Rectal smooth muscle tissue (tissue), 1 donor: ENCODE measurements around the gene GLI1.
A peak's percentile ranks its signal among the peaks of the same experiment; 100 is the strongest.
"Not testable (repeated sequence)": the region's sequence is repeated elsewhere in the genome, so short reads cannot be mapped to it uniquely, and the experiment has no call there.

Experiments
- H3K27ac ChIP-seq: one replicate; pipeline ENCODE4 v1.7.0; 2013; ENCODE audit warnings: low read depth, low read length, inconsistent platforms
- H3K27me3 ChIP-seq: one replicate; pipeline ENCODE4 v1.7.0; 2013; ENCODE audit warnings: low read length; ENCODE audit not compliant: control insufficient read depth, insufficient read depth
- H3K36me3 ChIP-seq: one replicate; pipeline ENCODE4 v1.7.0; 2013; ENCODE audit warnings: low read length; ENCODE audit not compliant: control insufficient read depth, insufficient read depth
- H3K4me1 ChIP-seq: one replicate; pipeline ENCODE4 v1.7.0; 2013; ENCODE audit warnings: low read length; ENCODE audit not compliant: control insufficient read depth, insufficient read depth
- H3K4me3 ChIP-seq: one replicate; pipeline ENCODE4 v1.7.0; 2013; ENCODE audit warnings: low read length
- H3K9ac ChIP-seq: one replicate; pipeline ENCODE4 v1.7.0; 2013; ENCODE audit warnings: low read length

Gene GLI1

DNA sequence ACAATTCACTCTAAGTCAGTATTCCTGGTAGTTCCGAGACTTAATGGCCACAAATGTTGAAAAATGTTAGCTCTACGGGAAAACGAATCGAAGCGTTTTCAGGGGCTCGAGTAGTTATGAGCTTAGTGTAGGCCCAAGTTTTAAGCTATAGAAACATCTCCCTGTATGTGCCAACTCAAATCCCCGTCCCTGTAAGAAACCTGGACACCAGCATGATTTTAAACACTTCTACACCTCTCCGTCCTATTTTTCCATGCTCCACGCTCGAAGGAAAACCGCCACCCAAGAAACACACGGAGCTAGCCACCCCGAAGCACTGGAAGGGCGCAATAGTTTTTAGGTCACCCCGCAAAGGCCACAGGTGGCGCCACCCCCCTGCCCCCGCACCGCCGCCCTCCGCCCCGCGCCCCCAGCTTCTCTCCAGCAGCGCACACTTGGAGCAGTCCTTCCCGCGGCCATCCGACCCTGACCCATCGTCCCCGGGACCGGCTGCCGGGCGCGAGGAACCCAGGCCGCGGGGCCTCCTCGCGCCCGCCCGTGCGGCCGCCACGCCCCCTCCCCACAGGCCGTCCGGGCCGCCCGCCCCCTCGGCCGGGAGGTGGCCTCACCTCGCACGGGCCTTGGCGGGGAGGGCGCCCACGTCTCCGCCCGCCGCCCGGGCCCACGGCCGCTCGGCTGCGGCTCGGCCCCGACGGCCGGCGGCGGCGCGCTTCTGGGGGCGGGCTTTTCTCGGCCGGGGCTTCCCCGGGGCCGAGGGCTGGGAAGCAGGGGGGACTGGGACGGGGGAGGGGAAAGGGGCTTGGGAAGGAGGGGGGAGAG lies 29.3 kb upstream of the GLI1 start:
- Histone ChIP-seq H3K4me3 (peak overlapping the region; percentile 78), H3K27me3 (no peaks in the 10 kb centered on the region), H3K36me3 (no peaks in the 10 kb centered on the region), H3K27ac (peak overlapping the region; percentile 86), H3K4me1 (peaks cover 2% of the 10 kb centered on the region), H3K9ac (peak overlapping the region; percentile 62)

DNA sequence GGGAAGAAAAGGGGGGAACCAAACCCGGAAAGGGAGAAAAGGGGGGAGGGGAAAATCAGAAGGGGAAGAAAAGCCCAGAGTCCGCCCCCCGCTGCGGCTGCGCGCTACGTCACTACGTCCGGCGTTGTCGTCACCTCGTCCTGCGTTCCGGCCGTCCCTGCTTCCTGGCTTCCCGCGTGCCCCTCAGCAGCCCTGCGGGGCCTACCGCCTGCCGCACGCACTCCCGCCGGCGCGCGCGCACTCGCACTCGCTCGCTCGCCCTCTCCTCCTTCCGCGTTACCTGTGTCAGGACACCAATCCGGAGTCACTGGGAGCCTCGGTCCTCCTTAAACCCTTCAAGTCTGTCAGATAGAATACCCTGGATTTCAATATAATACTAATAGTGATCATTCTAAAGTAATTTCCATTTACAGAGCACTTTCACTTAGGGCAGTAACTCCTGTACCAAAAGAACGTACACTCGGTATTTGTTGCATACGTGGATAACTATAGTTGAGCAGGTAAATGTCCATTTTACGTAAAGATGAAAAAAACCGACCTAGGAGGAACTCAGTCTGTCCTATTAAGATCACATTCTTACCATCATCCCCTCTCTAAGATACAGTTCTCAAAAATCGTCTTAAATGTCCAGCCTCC lies 28.5 kb upstream of the GLI1 start, which contains the start of gene R3HDM2:
Gene R3HDM2, minus strand, starts transcription at position 113 of the 636 bp plus-strand sequence. CDS start 120,615 bp downstream, outside the sequence.
- H3K9ac ChIP-seq = peak within 1 kb of the TSS; percentile 62
- H3K27ac ChIP-seq = peak within 1 kb of the TSS; percentile 86
- peak within 1 kb of the TSS; percentile 78 for H3K4me3 ChIP-seq
- H3K27me3 ChIP-seq = no peaks in the 10 kb centered on the region
- peaks cover 2% of the 10 kb centered on the region for H3K4me1 ChIP-seq
- H3K36me3 ChIP-seq = no peaks in the 10 kb centered on the region

- no peaks in the 10 kb centered on the region for H3K36me3 ChIP-seq
- H3K4me1 ChIP-seq = peaks cover 2% of the 10 kb centered on the region
- H3K27me3 ChIP-seq = no peaks in the 10 kb centered on the region
- peak overlapping the region; percentile 86 for H3K27ac ChIP-seq
- no peak overlapping the region for H3K9ac ChIP-seq
- peak overlapping the region; percentile 70 for H3K4me3 ChIP-seq
Observed at GRCh38 chr12:57431654-57432188, 27.9 kb upstream of the GLI1 start.

- Histone ChIP-seq H3K4me3 (no peak overlapping the region), H3K4me1 (peaks cover 2% of the 10 kb centered on the region), H3K9ac (no peak overlapping the region), H3K27me3 (no peaks in the 10 kb centered on the region), H3K36me3 (no peaks in the 10 kb centered on the region), H3K27ac (no peak overlapping the region)
Observed at GRCh38 chr12:57433370-57433769, 26.2 kb upstream of the GLI1 start.

DNA sequence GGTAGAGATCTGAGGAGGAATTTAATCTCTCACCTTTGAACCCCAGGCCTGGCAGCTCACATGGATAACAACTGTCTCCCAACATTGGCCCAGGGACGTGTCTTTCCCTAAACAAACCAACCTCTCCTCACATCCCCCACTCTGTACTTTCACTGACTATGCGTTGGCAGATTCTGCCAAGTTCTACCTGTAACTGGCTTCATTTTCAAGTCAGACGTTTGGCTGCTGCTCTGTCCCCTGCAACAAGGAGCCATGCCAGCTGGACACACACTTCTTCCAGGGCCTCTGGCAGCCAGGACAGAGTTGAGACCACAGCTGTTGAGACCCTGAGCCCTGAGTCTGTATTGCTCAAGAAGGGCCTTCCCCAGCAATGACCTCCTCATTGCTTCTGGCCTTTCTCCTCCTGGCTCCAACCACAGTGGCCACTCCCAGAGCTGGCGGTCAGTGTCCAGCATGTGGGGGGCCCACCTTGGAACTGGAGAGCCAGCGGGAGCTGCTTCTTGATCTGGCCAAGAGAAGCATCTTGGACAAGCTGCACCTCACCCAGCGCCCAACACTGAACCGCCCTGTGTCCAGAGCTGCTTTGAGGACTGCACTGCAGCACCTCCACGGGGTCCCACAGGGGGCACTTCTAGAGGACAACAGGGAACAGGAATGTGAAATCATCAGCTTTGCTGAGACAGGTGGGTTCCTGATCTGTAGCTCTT lies 24.9 kb upstream of the GLI1 start, which contains the start of gene INHBC:
Gene INHBC, plus strand, starts transcription at position 268 of the 707 bp plus-strand sequence. Its CDS starts 103 bp downstream, at position 371.
- Histone ChIP-seq H3K4me3 (no peak within 1 kb of the TSS), H3K27me3 (no peaks in the 10 kb centered on the region), H3K36me3 (no peaks in the 10 kb centered on the region), H3K9ac (no peak within 1 kb of the TSS), H3K4me1 (peaks cover 2% of the 10 kb centered on the region), H3K27ac (no peak within 1 kb of the TSS)

DNA sequence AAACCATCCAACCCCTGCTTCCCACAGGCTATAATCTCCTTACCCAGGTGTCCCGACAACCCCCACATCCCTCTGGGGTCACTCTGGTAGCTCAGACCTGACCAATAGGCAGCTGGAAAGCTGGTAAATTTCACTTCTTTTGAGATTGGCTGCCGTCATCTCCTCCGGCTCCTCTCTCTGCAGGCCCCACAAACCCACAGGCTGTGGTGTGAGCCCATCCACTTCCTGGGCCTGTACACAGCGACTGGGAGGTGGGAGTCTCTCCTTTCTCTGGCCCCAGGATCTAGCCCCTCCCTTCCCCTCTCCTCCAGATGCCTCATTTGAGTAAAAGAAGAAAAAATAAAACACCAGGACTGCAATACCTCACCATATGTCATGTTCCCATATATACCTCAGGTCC lies 24.3 kb upstream of the GLI1 start:
- Histone ChIP-seq H3K4me1 (no peaks in the 10 kb centered on the region), H3K4me3 (no peak overlapping the region), H3K9ac (no peak overlapping the region), H3K27ac (no peak overlapping the region), H3K27me3 (no peaks in the 10 kb centered on the region), H3K36me3 (no peaks in the 10 kb centered on the region)

DNA sequence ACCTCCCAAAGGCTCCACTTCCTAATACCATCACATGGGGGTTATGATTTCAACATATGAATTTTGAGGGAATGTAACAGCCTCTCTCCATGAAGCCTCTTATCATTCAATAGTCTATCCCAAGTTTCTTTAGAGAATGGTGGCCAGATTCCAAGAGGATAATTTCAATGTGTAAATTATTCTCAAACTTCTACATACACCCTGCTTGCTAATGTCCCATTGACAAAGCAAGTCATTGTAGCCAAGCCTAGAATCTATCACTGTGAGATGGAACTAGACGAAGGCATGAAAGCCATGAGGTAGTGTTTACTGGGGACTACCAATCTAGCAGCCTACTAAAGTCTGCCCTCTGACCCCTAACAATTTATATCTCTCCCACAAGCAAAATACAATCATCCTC lies 21.2 kb upstream of the GLI1 start:
- H3K4me1 ChIP-seq = no peaks in the 10 kb centered on the region
- H3K4me3 ChIP-seq = no peak overlapping the region
- H3K27ac ChIP-seq = no peak overlapping the region
- no peaks in the 10 kb centered on the region for H3K36me3 ChIP-seq
- H3K9ac ChIP-seq = no peak overlapping the region
- H3K27me3 ChIP-seq = no peaks in the 10 kb centered on the region

DNA sequence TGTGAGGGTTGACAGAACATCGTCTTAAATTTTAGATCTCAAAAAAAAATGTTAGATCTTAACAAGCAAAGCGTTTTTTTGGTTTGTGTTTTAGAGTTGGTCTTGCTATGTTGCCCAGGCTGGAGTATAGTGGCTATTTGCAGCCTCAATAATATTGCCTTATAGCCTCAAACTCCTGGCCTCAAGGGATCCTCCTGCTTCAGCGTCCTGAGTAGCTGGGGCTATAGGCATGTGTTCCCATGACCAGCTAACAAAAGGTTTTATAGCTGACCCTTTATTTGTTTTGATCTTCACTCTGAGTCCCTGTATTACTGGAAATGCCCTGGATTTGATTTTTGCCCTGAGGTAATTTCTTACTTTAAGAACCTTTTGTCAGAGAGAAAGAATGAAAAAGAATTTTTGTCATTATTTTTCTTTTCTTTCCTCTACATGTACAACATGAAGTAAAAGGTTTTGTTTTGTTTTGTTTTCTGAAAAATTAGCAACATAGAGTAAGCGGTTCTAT lies 19.8 kb upstream of the GLI1 start:
- Histone ChIP-seq H3K36me3 (no peaks in the 10 kb centered on the region), H3K4me3 (no peak overlapping the region), H3K27ac (no peak overlapping the region), H3K4me1 (no peaks in the 10 kb centered on the region), H3K9ac (no peak overlapping the region), H3K27me3 (no peaks in the 10 kb centered on the region)

GRCh38 chr12:57441393-57441792 lies 18.2 kb upstream of the GLI1 start:
- H3K4me1 ChIP-seq, H3K9ac ChIP-seq, H3K27ac ChIP-seq, H3K4me3 ChIP-seq, H3K27me3 ChIP-seq, H3K36me3 ChIP-seq: not testable (repeated sequence)

- no peaks in the 10 kb centered on the region for H3K4me1 ChIP-seq
- no peak overlapping the region for H3K9ac ChIP-seq
- no peaks in the 10 kb centered on the region for H3K27me3 ChIP-seq
Observed at GRCh38 chr12:57441846-57442427, 17.6 kb upstream of the GLI1 start.

DNA sequence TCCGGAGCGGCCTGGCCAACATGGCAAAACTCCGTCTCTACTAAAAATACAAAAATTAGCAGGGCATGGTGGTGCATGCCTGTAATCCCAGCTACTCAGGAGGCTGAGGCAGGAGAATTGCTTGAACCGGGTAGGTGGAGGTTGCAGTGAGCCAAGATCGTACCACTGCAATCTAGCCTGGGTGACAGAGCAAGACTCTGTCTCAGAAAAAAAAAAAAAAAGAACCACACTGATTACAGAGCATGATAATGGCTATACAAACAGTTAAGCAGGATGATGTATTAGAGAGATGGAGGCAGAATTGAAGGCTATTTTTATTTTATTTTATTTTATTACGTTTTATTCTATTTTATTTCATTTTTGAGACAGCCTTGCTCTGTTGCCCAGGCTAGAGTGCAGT lies 15.2 kb upstream of the GLI1 start:
- not testable (repeated sequence) for H3K9ac ChIP-seq, H3K4me3 ChIP-seq, H3K4me1 ChIP-seq, H3K36me3 ChIP-seq, H3K27me3 ChIP-seq, H3K27ac ChIP-seq

More at GRCh38 chr12:57441846-57442427, 17.6 kb upstream of the GLI1 start:
- H3K27ac ChIP-seq = no peak overlapping the region
- no peaks in the 10 kb centered on the region for H3K36me3 ChIP-seq
- no peak overlapping the region for H3K4me3 ChIP-seq

- no peaks in the 10 kb centered on the region for H3K36me3 ChIP-seq
- H3K9ac ChIP-seq = no peak overlapping the region
- no peak overlapping the region for H3K4me3 ChIP-seq
- no peaks in the 10 kb centered on the region for H3K4me1 ChIP-seq
- H3K27me3 ChIP-seq = no peaks in the 10 kb centered on the region
- H3K27ac ChIP-seq = no peak overlapping the region
Observed at GRCh38 chr12:57444744-57445143, 14.8 kb upstream of the GLI1 start.
